GM12892 (cell line): ENCODE measurements around the gene RAB40B.

Source experiments
- POLR2A ChIP-seq: IDR thresholded peaks from 2 replicates; pipeline ENCODE4 v1.6.1; 2011; ENCODE audit warnings: low read depth, low read length, control low read depth
- POLR2AphosphoS5 ChIP-seq: IDR thresholded peaks from 2 replicates; pipeline ENCODE4 v1.6.1; 2011; ENCODE audit warnings: low read depth, low read length, control low read depth

GRCh38 chr17:82629748-82630147 is 68.8 kb downstream of the RAB40B start:
- TF ChIP-seq POLR2AphosphoS5 = no peak
- TF ChIP-seq POLR2A = no peak
